GM19328 (cell line): Measurements from ENCODE around the gene RPL28.

Source experiments
- ATAC-seq: cut with Tn5 transposase; IDR thresholded peaks from one replicate; pipeline ENCODE4 v1.9.1; 2021; ENCODE audit warnings: mild to moderate bottlenecking, moderate library complexity; ENCODE audit not compliant: unreplicated experiment

RPL28 gene

GRCh38 chr19:55372316-55373081 is 13.2 kb upstream of the RPL28 start:
- ATAC-seq: no peak

- ATAC-seq: no peak
These were observed 12.3 kb upstream of the RPL28 start for GRCh38 chr19:55373306-55373992.

GRCh38 chr19:55373993-55374757 is 11.6 kb upstream of the RPL28 start:
- ATAC-seq: no peak

- ATAC-seq: no peak
These were observed 9.3 kb upstream of the RPL28 start, which contains the start of gene TMEM190 for GRCh38 chr19:55376241-55376933. TMEM190 (plus strand) TSS chr19:55376826; CDS start chr19:55376854, 28 bp downstream.

GRCh38 chr19:55377356-55378131 is 8.2 kb upstream of the RPL28 start:
- ATAC-seq: no peak

- ATAC-seq: no peak
These were observed 6.6 kb upstream of the RPL28 start for GRCh38 chr19:55379174-55379573.

GRCh38 chr19:55382013-55382412 is 3.7 kb upstream of the RPL28 start:
- no peak for ATAC-seq

- no peak for ATAC-seq
These were observed 3.1 kb upstream of the RPL28 start for GRCh38 chr19:55382522-55383054.

- no peak for ATAC-seq
These were observed 2.2 kb upstream of the RPL28 start for GRCh38 chr19:55383279-55384130.

GRCh38 chr19:55384131-55384919 is 1.4 kb upstream of the RPL28 start, which contains the start of gene TMEM238:
TMEM238 (minus strand) TSS chr19:55384292; CDS start chr19:55384259, 33 bp downstream.
- ATAC-seq: no peak

- peak; percentile 44 for ATAC-seq
These were observed 610 bp upstream of the RPL28 start for GRCh38 chr19:55384920-55385723.

- no peak for ATAC-seq
These were observed 800 bp downstream of the RPL28 start for GRCh38 chr19:55386493-55386971.

GRCh38 chr19:55387736-55388497 is 2.2 kb downstream of the RPL28 start:
- ATAC-seq: no peak

GRCh38 chr19:55389386-55390317 is 3.9 kb downstream of the RPL28 start:
- no peak for ATAC-seq

GRCh38 chr19:55390461-55390880 is 4.7 kb downstream of the RPL28 start:
- no peak for ATAC-seq
